Measurements from ENCODE around the gene LINC00305.

GRCh38 chr18:64185987-64186386, 37.1 kb upstream of the LINC00305 start:
- TF ChIP-seq ZFP30 (CRISPR knock-in tag; IDR thresholded peaks at IDR 0.05), result no peak
- TF ChIP-seq ESRRG (CRISPR knock-in tag; IDR thresholded peaks at IDR 0.05), result no peak
- TF ChIP-seq TCF4 (CRISPR knock-in tag; IDR thresholded peaks at IDR 0.05; ENCODE audit: borderline replicate concordance), result no peak
- TF ChIP-seq OSR1 (CRISPR knock-in tag; IDR thresholded peaks at IDR 0.05), result no peak
- TF ChIP-seq ZC3H10 (CRISPR knock-in tag; IDR thresholded peaks at IDR 0.05), result no peak
- TF ChIP-seq PPARA (CRISPR knock-in tag; IDR thresholded peaks at IDR 0.05; ENCODE audit: borderline replicate concordance), result no peak
- TF ChIP-seq ARNTL (CRISPR knock-in tag; IDR thresholded peaks at IDR 0.05; ENCODE audit: borderline replicate concordance, low read depth), result no peak
- no peak for TF ChIP-seq ZFP3 (CRISPR knock-in tag; IDR thresholded peaks at IDR 0.05)
- no peak for TF ChIP-seq CREB5 (CRISPR knock-in tag; IDR thresholded peaks at IDR 0.05; ENCODE audit: low read depth)
- TF ChIP-seq RARB (CRISPR knock-in tag; IDR thresholded peaks at IDR 0.05), result no peak
- TF ChIP-seq, protein P1, sequence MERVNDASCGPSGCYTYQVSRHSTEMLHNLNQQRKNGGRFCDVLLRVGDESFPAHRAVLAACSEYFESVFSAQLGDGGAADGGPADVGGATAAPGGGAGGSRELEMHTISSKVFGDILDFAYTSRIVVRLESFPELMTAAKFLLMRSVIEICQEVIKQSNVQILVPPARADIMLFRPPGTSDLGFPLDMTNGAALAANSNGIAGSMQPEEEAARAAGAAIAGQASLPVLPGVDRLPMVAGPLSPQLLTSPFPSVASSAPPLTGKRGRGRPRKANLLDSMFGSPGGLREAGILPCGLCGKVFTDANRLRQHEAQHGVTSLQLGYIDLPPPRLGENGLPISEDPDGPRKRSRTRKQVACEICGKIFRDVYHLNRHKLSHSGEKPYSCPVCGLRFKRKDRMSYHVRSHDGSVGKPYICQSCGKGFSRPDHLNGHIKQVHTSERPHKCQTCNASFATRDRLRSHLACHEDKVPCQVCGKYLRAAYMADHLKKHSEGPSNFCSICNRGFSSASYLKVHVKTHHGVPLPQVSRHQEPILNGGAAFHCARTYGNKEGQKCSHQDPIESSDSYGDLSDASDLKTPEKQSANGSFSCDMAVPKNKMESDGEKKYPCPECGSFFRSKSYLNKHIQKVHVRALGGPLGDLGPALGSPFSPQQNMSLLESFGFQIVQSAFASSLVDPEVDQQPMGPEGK (CRISPR knock-in tag; IDR thresholded peaks at IDR 0.05; ENCODE audit: borderline replicate concordance), result no peak
